ENCODE results near the gene ZNF277. TPM values are rescaled to one million over a fixed set of nuclear protein-coding genes. Genes with fewer than 3 reads are reported as not detected.

ZNF277 gene
- total and polyA plus RNA-seq, 4 donors = 11.9 to 47.6 (median 24.9) TPM

DNA sequence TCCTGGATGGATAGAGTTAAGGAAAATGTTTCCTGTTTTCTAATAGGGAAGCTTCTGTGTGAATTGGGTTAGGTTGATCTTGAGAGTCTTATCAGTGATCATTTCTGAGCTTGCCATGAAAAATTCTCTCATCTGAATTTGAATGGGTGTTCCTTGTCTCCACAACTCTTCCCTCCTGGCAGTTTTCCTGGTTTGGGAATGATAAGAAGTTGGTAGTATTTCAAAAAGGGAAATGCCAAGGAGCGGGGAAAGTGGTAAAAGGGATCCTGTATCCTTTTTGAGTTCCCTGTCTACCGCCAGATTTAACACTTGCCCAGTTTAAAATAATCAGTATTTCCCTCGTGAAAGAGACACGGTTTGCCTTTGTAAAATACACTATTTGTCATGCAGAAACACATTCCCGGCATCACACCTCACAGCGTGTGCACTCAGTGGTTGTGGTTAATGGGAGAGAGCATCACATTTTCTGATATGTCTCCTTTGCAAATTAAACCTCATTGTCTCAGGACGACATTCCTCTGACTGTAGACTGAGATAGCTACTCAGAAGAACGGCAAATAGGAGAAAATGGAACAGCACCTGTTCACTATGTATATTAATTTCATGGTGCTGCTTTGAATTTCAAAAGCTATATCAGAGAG is 130.6 kb downstream of the ZNF277 start:
- Histone ChIP-seq H3K9ac (ENCODE audit: insufficient read depth in 1 of 2, low read length in 2 of 2) (no peak overlapping the region), H3K4me3 (no peak overlapping the region), H3K27me3 (ENCODE audit: control insufficient read depth in 3 of 3, insufficient read depth in 3 of 3, low read length in 2 of 3) (no peaks in the 10 kb centered on the region), H3K4me1 (ENCODE audit: control insufficient read depth in 5 of 5, insufficient read depth in 5 of 5, low read length in 5 of 5) (peaks cover 0 to 2% (median 0%) of the 10 kb centered on the region in 5 donors), H3K36me3 (ENCODE audit: control insufficient read depth in 4 of 4, insufficient read depth in 4 of 4, low read length in 4 of 4) (peaks cover 3 to 31% (median 9%) of the 10 kb centered on the region in 4 donors), H3K9me3 (ENCODE audit: control insufficient read depth in 4 of 4, insufficient read depth in 3 of 4, low read length in 3 of 4) (no peaks in the 10 kb centered on the region), H3K27ac (ENCODE audit: low read depth in 1 of 2, low read length in 1 of 2) (no peak overlapping the region)
- TF ChIP-seq, protein P1, sequence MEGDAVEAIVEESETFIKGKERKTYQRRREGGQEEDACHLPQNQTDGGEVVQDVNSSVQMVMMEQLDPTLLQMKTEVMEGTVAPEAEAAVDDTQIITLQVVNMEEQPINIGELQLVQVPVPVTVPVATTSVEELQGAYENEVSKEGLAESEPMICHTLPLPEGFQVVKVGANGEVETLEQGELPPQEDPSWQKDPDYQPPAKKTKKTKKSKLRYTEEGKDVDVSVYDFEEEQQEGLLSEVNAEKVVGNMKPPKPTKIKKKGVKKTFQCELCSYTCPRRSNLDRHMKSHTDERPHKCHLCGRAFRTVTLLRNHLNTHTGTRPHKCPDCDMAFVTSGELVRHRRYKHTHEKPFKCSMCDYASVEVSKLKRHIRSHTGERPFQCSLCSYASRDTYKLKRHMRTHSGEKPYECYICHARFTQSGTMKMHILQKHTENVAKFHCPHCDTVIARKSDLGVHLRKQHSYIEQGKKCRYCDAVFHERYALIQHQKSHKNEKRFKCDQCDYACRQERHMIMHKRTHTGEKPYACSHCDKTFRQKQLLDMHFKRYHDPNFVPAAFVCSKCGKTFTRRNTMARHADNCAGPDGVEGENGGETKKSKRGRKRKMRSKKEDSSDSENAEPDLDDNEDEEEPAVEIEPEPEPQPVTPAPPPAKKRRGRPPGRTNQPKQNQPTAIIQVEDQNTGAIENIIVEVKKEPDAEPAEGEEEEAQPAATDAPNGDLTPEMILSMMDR (IDR thresholded peaks at IDR 0.05; ENCODE audit: control extremely low read depth, extremely low read depth) = no peak
- whole genome bisulfite sequencing, 2 donors = 74 to 85% methylated on average over 8 of the region's 8 CpGs
- no peak for DNase-seq
- no peak for ATAC-seq (ENCODE audit: insufficient read depth, low FRiP score)

DNA sequence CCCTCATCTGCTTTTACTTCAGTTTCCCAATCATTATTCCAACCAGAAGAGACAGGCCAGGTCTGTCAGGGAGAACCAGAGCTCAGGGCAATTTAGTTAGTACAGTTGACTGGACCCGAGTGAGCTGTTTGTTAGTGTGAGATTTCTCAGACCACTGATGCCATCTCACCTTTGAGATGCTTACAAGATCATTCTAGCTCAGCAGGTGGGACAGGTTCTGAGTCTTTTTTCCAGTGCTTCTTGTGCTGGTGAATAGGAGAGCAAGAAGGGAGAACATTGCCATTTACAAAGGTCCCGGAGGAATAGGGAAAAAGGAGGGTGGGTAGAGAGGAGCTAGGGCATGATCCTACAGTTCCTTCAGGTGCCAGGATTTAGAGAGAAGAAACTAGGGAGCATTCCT is 131.4 kb downstream of the ZNF277 start:
- no peaks in the 10 kb centered on the region for H3K9me3 ChIP-seq (ENCODE audit: control insufficient read depth in 4 of 4, insufficient read depth in 3 of 4, low read length in 3 of 4)
- ATAC-seq (ENCODE audit: insufficient read depth, low FRiP score) = no peak
- 98 to 100% methylated on average over 2 of the region's 2 CpGs for WGBS, 2 donors
- no peak overlapping the region for H3K9ac ChIP-seq (ENCODE audit: insufficient read depth in 1 of 2, low read length in 2 of 2)
- DNase-seq = no peak
- H3K36me3 ChIP-seq (ENCODE audit: control insufficient read depth in 4 of 4, insufficient read depth in 4 of 4, low read length in 4 of 4) = peaks cover 8 to 36% (median 12%) of the 10 kb centered on the region in 4 donors
- no peak overlapping the region for H3K27ac ChIP-seq (ENCODE audit: low read depth in 1 of 2, low read length in 1 of 2)
- H3K4me1 ChIP-seq (ENCODE audit: control insufficient read depth in 5 of 5, insufficient read depth in 5 of 5, low read length in 5 of 5) = peaks cover 0 to 2% (median 0%) of the 10 kb centered on the region in 5 donors
- H3K4me3 ChIP-seq = no peak overlapping the region
- TF ChIP-seq, protein P1 (IDR thresholded peaks at IDR 0.05; ENCODE audit: control extremely low read depth, extremely low read depth) = no peak
- no peaks in the 10 kb centered on the region for H3K27me3 ChIP-seq (ENCODE audit: control insufficient read depth in 3 of 3, insufficient read depth in 3 of 3, low read length in 2 of 3)

DNA sequence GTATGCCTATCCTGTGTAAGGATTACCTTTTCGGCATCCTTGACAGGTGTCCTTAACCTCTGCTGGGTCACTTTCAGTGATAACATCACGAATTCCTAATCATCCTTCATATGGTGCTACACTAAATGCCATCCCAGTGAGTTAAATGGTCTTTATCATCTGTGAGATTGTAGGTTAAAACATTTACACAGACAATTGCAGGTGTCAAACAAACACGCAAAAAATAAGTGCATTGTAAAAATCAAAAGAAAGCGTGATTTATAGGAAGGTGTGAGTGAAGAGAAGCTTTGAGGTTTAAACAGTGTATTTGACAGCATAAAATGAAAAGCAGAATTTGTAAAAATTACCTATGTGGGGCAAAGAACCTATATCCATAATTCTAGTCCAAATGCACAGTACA is 132.3 kb downstream of the ZNF277 start:
- DNase-seq = no peak
- H3K27ac ChIP-seq (ENCODE audit: low read depth in 1 of 2, low read length in 1 of 2) = no peak overlapping the region
- 97% methylated on average over 4 of the region's 4 CpGs for WGBS, 2 donors
- no peak for ATAC-seq (ENCODE audit: insufficient read depth, low FRiP score)
- peaks cover 0 to 3% (median 0%) of the 10 kb centered on the region in 4 donors for H3K9me3 ChIP-seq (ENCODE audit: control insufficient read depth in 4 of 4, insufficient read depth in 3 of 4, low read length in 3 of 4)
- no peaks in the 10 kb centered on the region for H3K27me3 ChIP-seq (ENCODE audit: control insufficient read depth in 3 of 3, insufficient read depth in 3 of 3, low read length in 2 of 3)
- no peak overlapping the region for H3K9ac ChIP-seq (ENCODE audit: insufficient read depth in 1 of 2, low read length in 2 of 2)
- TF ChIP-seq, protein P1 (IDR thresholded peaks at IDR 0.05; ENCODE audit: control extremely low read depth, extremely low read depth) = no peak
- peaks cover 0 to 2% (median 0%) of the 10 kb centered on the region in 5 donors for H3K4me1 ChIP-seq (ENCODE audit: control insufficient read depth in 5 of 5, insufficient read depth in 5 of 5, low read length in 5 of 5)
- peaks cover 10 to 36% (median 16%) of the 10 kb centered on the region in 4 donors for H3K36me3 ChIP-seq (ENCODE audit: control insufficient read depth in 4 of 4, insufficient read depth in 4 of 4, low read length in 4 of 4)
- no peak overlapping the region for H3K4me3 ChIP-seq

Measured in lung (tissue), 12 donors.